Melanocyte of skin (primary cell): ENCODE measurements around the gene RBM25. TPM values are rescaled to one million over a fixed set of nuclear protein-coding genes. Genes with fewer than 3 reads are reported as not detected.

Experiments used
- small RNA-seq, 2 donors: library from RNA; depleted of rRNA; stranded (forward); fragments of <200 nt; gene quantifications; one replicate each; pipeline ENCODE3, GENCODE V24; 2012
- total RNA-seq, 2 donors: library from RNA; depleted of rRNA; stranded (reverse); fragments of >200 nt; gene quantifications; 2 replicates each; pipeline ENCODE4 v1.2.3, GENCODE V29; 2012

Gene RBM25
- 10 to 100 TPM; 32.3 to 33.3 TPM for total RNA-seq

DNA sequence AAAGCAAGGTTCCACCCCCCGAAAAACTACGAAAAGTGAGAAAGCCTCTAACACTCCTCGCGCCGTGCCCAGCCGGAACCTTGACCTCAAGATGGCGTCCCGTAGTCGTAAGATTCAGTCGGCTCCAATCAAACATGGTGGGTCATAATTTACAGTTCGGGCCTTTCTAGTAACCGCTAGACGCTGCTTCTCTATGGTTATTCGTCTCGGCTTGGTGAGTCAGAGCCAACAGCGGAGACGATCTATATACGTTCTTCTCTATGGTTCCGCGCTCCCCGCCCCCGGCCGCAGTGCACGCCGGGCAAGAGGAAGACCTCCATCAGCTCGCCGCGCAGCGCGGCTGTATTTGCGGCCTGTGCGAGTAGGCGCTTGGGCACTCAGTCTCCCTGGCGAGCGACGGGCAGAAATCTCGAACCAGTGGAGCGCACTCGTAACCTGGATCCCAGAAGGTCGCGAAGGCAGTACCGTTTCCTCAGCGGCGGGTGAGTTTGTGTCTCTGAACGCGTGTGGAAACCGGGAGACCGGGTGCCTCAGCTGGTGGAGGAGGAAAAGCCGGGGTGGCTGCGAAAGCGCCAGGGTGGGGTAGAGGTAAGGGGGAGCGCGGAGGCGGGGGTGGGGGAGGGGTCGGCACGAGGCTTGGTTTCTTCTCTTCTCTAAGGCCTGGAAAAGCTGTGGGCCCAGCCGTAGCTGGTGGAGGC lies at the start of gene RBM25:
TSS of gene RBM25 (plus strand) at position 311 of the 698 bp plus-strand sequence. CDS start 13,108 bp downstream, outside the sequence.

DNA sequence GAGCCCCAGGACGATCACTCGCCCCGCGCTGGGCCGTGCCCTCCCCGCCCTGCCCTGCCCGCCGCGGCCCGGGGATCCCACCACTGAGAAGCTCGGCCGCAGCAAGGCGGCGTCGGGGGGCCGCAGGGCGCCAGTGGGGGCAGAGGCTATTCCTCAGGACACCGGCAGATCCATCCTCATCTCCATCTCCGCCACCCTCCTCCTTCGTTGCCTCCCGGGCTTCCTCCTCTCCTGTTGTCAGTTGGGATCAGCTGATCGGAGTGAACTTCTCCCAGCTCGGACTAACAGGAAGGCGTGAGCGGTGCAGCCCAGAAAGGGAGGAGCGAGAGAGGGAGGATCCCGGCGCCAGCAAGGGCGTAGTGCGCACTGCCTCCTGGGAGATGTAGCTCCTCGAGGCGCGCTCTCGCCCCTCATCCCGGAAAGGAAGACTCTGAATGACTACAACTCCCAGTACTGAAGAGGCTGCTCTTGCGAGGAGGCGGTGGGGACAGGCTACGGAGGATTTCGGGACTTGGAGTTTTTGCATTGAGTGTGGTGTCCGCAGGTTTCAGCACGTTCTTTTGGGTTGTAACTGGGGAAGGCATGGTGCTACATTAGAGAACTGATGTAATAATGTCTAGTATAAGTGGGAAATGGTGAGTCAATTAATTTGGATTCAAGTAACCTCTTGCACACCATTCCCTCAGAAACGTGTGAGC lies 31.3 kb upstream of the RBM25 start, which contains the start of gene ZFYVE1:
TSS of gene ZFYVE1 (minus strand) at position 262 of the 698 bp plus-strand sequence. CDS start 2,598 bp downstream, outside the sequence.

DNA sequence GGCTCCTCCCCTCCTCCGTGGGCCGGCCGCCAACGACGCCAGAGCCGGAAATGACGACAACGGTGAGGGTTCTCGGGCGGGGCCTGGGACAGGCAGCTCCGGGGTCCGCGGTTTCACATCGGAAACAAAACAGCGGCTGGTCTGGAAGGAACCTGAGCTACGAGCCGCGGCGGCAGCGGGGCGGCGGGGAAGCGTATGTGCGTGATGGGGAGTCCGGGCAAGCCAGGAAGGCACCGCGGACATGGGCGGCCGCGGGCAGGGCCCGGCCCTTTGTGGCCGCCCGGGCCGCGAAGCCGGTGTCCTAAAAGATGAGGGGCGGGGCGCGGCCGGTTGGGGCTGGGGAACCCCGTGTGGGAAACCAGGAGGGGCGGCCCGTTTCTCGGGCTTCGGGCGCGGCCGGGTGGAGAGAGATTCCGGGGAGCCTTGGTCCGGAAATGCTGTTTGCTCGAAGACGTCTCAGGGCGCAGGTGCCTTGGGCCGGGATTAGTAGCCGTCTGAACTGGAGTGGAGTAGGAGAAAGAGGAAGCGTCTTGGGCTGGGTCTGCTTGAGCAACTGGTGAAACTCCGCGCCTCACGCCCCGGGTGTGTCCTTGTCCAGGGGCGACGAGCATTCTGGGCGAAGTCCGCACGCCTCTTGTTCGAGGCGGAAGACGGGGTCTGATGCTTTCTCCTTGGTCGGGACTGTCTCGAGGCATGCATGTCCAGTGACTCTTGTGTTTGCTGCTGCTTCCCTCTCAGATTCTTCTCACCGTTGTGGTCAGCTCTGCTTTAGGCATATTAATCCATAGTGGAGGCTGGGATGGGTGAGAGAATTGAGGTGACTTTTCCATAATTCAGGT lies 78.3 kb downstream of the RBM25 start, which contains the start of gene PSEN1:
TSS of gene PSEN1 (plus strand) at position 121 of the 839 bp plus-strand sequence. CDS start 11,513 bp downstream, outside the sequence.

Small RNA genes within 50 kb of the gene (small RNA-seq; reads per million reads assigned to genes)
- gene RN7SL586P, result 0 reads per million in 2 donors

Other genes starting within 250 kb of the RBM25 start
- gene DPF3, start 164.4 kb upstream of the RBM25 start, total RNA-seq, result 1 to 10 TPM; 1.0 to 1.3 TPM
- gene DCAF4, start 132.1 kb upstream of the RBM25 start, total RNA-seq, result 10 to 100 TPM; 21.3 to 24.6 TPM
- gene ZFYVE1, start 31.4 kb upstream of the RBM25 start, total RNA-seq, result 10 to 100 TPM; 19.6 to 40.3 TPM
- 10 to 100 TPM; 45.3 to 50.9 TPM for gene PSEN1, start 78.0 kb downstream of the RBM25 start, total RNA-seq
- gene PAPLN, start 179.0 kb downstream of the RBM25 start, total RNA-seq, result 1 to 10 TPM; 3.7 to 4.1 TPM